ENCODE measurements around the gene GJA3. TPM values are rescaled to one million over a fixed set of nuclear protein-coding genes. Genes with fewer than 3 reads are reported as not detected.
A peak's percentile ranks its signal among the peaks of the same experiment; 100 is the strongest.

The GJA3 gene
- total and polyA plus RNA-seq, 9 of the 15 experiments (the other 6 are each of a cell fraction or from before 2014, with no cell fraction given) = 0.03 to 0.13 (median 0.04) TPM; not detected in 4

DNA sequence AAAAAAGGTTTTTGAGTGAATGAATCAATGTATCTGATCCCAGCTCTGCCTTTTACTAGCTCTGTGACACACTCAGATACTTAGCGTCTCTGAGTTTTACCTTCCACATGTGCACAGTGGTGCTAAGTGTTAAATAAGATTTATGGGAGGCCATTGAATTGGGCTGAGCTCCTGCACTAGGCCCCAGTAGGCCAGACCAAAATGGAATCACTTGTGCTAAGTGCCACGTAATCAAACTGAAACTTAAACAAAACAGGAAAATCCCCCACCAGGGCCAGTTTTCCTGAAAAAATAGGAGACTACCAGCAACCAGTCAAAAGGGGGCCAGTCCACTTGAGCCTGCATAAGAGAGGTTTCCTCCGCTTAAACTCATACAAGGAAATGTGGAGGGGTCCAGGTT, 40.9 kb downstream of the GJA3 start (continued):
- TF ChIP-seq, protein P1, sequence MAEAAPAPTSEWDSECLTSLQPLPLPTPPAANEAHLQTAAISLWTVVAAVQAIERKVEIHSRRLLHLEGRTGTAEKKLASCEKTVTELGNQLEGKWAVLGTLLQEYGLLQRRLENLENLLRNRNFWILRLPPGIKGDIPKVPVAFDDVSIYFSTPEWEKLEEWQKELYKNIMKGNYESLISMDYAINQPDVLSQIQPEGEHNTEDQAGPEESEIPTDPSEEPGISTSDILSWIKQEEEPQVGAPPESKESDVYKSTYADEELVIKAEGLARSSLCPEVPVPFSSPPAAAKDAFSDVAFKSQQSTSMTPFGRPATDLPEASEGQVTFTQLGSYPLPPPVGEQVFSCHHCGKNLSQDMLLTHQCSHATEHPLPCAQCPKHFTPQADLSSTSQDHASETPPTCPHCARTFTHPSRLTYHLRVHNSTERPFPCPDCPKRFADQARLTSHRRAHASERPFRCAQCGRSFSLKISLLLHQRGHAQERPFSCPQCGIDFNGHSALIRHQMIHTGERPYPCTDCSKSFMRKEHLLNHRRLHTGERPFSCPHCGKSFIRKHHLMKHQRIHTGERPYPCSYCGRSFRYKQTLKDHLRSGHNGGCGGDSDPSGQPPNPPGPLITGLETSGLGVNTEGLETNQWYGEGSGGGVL (CRISPR knock-in tag; IDR thresholded peaks at IDR 0.05) = peak; percentile 70; the same call in 1 of the 2 replicates
- TF ChIP-seq, protein P2, sequence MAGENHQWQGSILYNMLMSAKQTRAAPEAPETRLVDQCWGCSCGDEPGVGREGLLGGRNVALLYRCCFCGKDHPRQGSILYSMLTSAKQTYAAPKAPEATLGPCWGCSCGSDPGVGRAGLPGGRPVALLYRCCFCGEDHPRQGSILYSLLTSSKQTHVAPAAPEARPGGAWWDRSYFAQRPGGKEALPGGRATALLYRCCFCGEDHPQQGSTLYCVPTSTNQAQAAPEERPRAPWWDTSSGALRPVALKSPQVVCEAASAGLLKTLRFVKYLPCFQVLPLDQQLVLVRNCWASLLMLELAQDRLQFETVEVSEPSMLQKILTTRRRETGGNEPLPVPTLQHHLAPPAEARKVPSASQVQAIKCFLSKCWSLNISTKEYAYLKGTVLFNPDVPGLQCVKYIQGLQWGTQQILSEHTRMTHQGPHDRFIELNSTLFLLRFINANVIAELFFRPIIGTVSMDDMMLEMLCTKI (IDR thresholded peaks at IDR 0.05; ENCODE audit: partially characterized antibody) = no peak
- TF ChIP-seq ZNF318 (IDR thresholded peaks at IDR 0.05; ENCODE audit: borderline replicate concordance in 1 of 2, low read depth in 1 of 2) = no peak
- TF ChIP-seq ZFP1 (CRISPR knock-in tag; IDR thresholded peaks at IDR 0.05) = no peak
- TF ChIP-seq TEAD2 (tag; IDR thresholded peaks at IDR 0.05) = peak; percentile 77
- TF ChIP-seq, protein P3, sequence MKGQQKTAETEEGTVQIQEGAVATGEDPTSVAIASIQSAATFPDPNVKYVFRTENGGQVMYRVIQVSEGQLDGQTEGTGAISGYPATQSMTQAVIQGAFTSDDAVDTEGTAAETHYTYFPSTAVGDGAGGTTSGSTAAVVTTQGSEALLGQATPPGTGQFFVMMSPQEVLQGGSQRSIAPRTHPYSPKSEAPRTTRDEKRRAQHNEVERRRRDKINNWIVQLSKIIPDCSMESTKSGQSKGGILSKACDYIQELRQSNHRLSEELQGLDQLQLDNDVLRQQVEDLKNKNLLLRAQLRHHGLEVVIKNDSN (CRISPR knock-in tag; IDR thresholded peaks at IDR 0.05) = no peak
- no peak for TF ChIP-seq EP400 (IDR thresholded peaks at IDR 0.05)
- peak; percentile 94 for TF ChIP-seq ZNF592 (IDR thresholded peaks at IDR 0.05)
- no peak for TF ChIP-seq SMARCB1 (IDR thresholded peaks at IDR 0.05; ENCODE audit: insufficient read length, low read depth)
